Astrocyte (in vitro differentiated cells and primary cell): Measurements from ENCODE around the gene FLT1.

Experiments used
- EZH2 ChIP-seq: IDR thresholded peaks from 2 replicates; pipeline ENCODE4 v1.6.1; 2012; ENCODE audit warnings: mild to moderate bottlenecking, low read length, inconsistent platforms; ENCODE audit not compliant: insufficient read depth
- TF ChIP-seq, protein P1 (sequence below): IDR thresholded peaks from 2 replicates; pipeline ENCODE4 v1.5.1; 2011; ENCODE audit warnings: low read depth, mild to moderate bottlenecking, inconsistent platforms, low read length, moderate library complexity; ENCODE audit not compliant: insufficient read depth

DNA sequence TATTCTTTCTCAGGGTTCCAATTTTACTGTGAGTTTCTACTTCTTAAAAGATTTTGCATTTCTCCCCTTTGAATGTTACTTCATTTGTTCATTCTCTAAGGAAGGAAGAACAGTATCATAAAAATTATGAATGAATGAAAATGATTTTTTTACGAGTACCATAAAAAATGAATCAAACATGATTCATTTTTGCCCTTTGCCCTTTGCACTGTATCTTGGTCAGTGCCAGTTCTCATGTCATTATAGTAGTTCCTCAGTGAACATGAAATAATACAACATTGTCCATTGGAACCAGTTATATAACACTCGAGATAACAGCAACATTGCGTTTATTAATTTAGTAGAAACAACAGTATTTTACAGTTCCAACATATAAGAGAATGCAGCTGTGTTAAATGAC, 28.8 kb downstream of the FLT1 start:
- TF ChIP-seq EZH2, result no peak
- TF ChIP-seq, protein P1, sequence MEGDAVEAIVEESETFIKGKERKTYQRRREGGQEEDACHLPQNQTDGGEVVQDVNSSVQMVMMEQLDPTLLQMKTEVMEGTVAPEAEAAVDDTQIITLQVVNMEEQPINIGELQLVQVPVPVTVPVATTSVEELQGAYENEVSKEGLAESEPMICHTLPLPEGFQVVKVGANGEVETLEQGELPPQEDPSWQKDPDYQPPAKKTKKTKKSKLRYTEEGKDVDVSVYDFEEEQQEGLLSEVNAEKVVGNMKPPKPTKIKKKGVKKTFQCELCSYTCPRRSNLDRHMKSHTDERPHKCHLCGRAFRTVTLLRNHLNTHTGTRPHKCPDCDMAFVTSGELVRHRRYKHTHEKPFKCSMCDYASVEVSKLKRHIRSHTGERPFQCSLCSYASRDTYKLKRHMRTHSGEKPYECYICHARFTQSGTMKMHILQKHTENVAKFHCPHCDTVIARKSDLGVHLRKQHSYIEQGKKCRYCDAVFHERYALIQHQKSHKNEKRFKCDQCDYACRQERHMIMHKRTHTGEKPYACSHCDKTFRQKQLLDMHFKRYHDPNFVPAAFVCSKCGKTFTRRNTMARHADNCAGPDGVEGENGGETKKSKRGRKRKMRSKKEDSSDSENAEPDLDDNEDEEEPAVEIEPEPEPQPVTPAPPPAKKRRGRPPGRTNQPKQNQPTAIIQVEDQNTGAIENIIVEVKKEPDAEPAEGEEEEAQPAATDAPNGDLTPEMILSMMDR, result no peak
